WERI-Rb-1 (cell line): Measurements from ENCODE around the gene LMX1B.
A peak's percentile ranks its signal among the peaks of the same experiment; 100 is the strongest.

Experiments used
- DNase-seq: peaks from one replicate; pipeline ENCODE4 v3.0.0-alpha.2; 2020
- H3K27ac ChIP-seq: fragments of 250-450 bp; sonication (Bioruptor Pico); 2 replicates; pipeline ENCODE4 v1.5.1; 2020; ENCODE audit warnings: mild to moderate bottlenecking, moderate library complexity
- H3K27me3 ChIP-seq: fragments of 250-450 bp; sonication (Bioruptor Pico); 2 replicates; pipeline ENCODE4 v1.5.1; 2021; ENCODE audit warnings: mild to moderate bottlenecking, low read depth, moderate library complexity; ENCODE audit not compliant: insufficient read depth, severe bottlenecking
- H3K36me3 ChIP-seq: fragments of 250-450 bp; sonication (Bioruptor Pico); 2 replicates; pipeline ENCODE4 v1.5.1; 2020; ENCODE audit warnings: mild to moderate bottlenecking, moderate library complexity
- H3K4me3 ChIP-seq: 2 replicates; pipeline ENCODE4 v1.5.1; 2011; ENCODE audit warnings: low read depth, mild to moderate bottlenecking, control low read depth, low read length
- H3K9me3 ChIP-seq: fragments of 250-450 bp; sonication (Bioruptor Pico); 2 replicates; pipeline ENCODE4 v1.5.1; 2021; ENCODE audit warnings: mild to moderate bottlenecking, moderate library complexity; ENCODE audit not compliant: severe bottlenecking
- CTCF ChIP-seq: IDR thresholded peaks from 2 replicates; pipeline ENCODE4 v1.5.1; 2011; ENCODE audit warnings: low read depth, mild to moderate bottlenecking, control low read depth, inconsistent platforms, low read length

Gene LMX1B

GRCh38 chr9:126606483-126606870, 7.3 kb upstream of the LMX1B start:
- Histone ChIP-seq H3K4me3 (no peak overlapping the region), H3K36me3 (no peaks in the 10 kb centered on the region), H3K9me3 (peaks cover under 1% of the 10 kb centered on the region), H3K27me3 (peaks cover 20% of the 10 kb centered on the region), H3K27ac (no peak overlapping the region)
- no peak for DNase-seq
- TF ChIP-seq CTCF: no peak

GRCh38 chr9:126607086-126607485, 6.6 kb upstream of the LMX1B start:
- peaks cover 26% of the 10 kb centered on the region for H3K27me3 ChIP-seq
- H3K9me3 ChIP-seq: no peaks in the 10 kb centered on the region
- H3K27ac ChIP-seq: no peak overlapping the region
- DNase-seq: no peak
- no peaks in the 10 kb centered on the region for H3K36me3 ChIP-seq
- H3K4me3 ChIP-seq: no peak overlapping the region
- 0 out of 2 replicates have a peak, but pooled peaks have one; percentile 6 for TF ChIP-seq CTCF

GRCh38 chr9:126607731-126608130, 6.0 kb upstream of the LMX1B start:
- peaks cover 30% of the 10 kb centered on the region for H3K27me3 ChIP-seq

GRCh38 chr9:126608551-126608950, 5.2 kb upstream of the LMX1B start:
- no peak for TF ChIP-seq CTCF
- H3K36me3 ChIP-seq: no peaks in the 10 kb centered on the region
- peaks cover 38% of the 10 kb centered on the region for H3K27me3 ChIP-seq
- no peak overlapping the region for H3K4me3 ChIP-seq
- no peak overlapping the region for H3K27ac ChIP-seq
- no peaks in the 10 kb centered on the region for H3K9me3 ChIP-seq
- DNase-seq: no peak

More at GRCh38 chr9:126607731-126608130, 6.0 kb upstream of the LMX1B start:
- no peak overlapping the region for H3K4me3 ChIP-seq
- no peak for DNase-seq
- no peak overlapping the region for H3K27ac ChIP-seq
- H3K36me3 ChIP-seq: no peaks in the 10 kb centered on the region
- no peak for TF ChIP-seq CTCF
- H3K9me3 ChIP-seq: no peaks in the 10 kb centered on the region

GRCh38 chr9:126609191-126609590, 4.5 kb upstream of the LMX1B start:
- H3K4me3 ChIP-seq: no peak overlapping the region
- TF ChIP-seq CTCF: no peak

GRCh38 chr9:126609711-126610388, 3.9 kb upstream of the LMX1B start:
- Histone ChIP-seq H3K27me3 (peaks cover 44% of the 10 kb centered on the region), H3K9me3 (no peaks in the 10 kb centered on the region), H3K36me3 (no peaks in the 10 kb centered on the region), H3K27ac (no peak overlapping the region), H3K4me3 (no peak overlapping the region)
- no peak for TF ChIP-seq CTCF
- DNase-seq: no peak

More at GRCh38 chr9:126609191-126609590, 4.5 kb upstream of the LMX1B start:
- Histone ChIP-seq H3K9me3 (no peaks in the 10 kb centered on the region), H3K27ac (no peak overlapping the region), H3K27me3 (peaks cover 38% of the 10 kb centered on the region), H3K36me3 (no peaks in the 10 kb centered on the region)
- no peak for DNase-seq
